Activated T-cell treated with anti-CD3 and anti-CD28 coated beads, Interleukin-2, amount 50 U/mL, for 72 hours (primary cell): ENCODE measurements around the gene CNIH4. TPM values are rescaled to one million over a fixed set of nuclear protein-coding genes. Genes with fewer than 3 reads are reported as not detected.
"Not testable (repeated sequence)": the region's sequence is repeated elsewhere in the genome, so short reads cannot be mapped to it uniquely, and the experiment has no call there.

Experiments
- ATAC-seq, 2 donors: fragments of 150-1000 bp; cut with Tn5 transposase; replicated peaks in 1 of 2; 2 replicates each; pipeline ENCODE4 v1.10.0; 2021; ENCODE audit warnings: moderate library complexity in 2 of 2, mild to moderate bottlenecking in 1 of 2
- DNase-seq, 2 donors: peaks; one replicate each; pipeline ENCODE4 v3.0.0; 2021 to 2022; ENCODE audit warnings: mixed read lengths in 1 of 2
- H3K27ac Mint-ChIP-seq: one replicate; pipeline ENCODE4 v1.8.0; 2022; ENCODE audit warnings: mild to moderate bottlenecking, moderate library complexity, mixed read lengths
- H3K27me3 Mint-ChIP-seq: one replicate; pipeline ENCODE4 v1.8.0; 2022; ENCODE audit warnings: low read depth, mixed read lengths
- H3K36me3 Mint-ChIP-seq, 2 donors: one replicate each; pipeline ENCODE4 v1.8.0; 2022; ENCODE audit warnings: mixed read lengths in 2 of 2, mild to moderate bottlenecking in 1 of 2; ENCODE audit not compliant: insufficient read depth in 2 of 2
- H3K4me1 Mint-ChIP-seq: one replicate; pipeline ENCODE4 v1.8.0; 2022; ENCODE audit warnings: low read depth, mixed read lengths
- H3K4me3 Mint-ChIP-seq, 2 donors: one replicate each; pipeline ENCODE4 v1.8.0; 2022; ENCODE audit warnings: mild to moderate bottlenecking in 2 of 2, mixed read lengths in 2 of 2, moderate library complexity in 2 of 2
- H3K9me3 Mint-ChIP-seq, 2 donors: one replicate each; pipeline ENCODE4 v1.8.0; 2022; ENCODE audit warnings: mixed read lengths in 2 of 2
- total RNA-seq, 2 donors: library from RNA; stranded (reverse); gene quantifications; one replicate each; pipeline ENCODE4 v1.2.3, GENCODE V29; 2022

Gene CNIH4
- total RNA-seq, 2 donors from 2014 or later: 50.3 to 55.3 TPM

DNA sequence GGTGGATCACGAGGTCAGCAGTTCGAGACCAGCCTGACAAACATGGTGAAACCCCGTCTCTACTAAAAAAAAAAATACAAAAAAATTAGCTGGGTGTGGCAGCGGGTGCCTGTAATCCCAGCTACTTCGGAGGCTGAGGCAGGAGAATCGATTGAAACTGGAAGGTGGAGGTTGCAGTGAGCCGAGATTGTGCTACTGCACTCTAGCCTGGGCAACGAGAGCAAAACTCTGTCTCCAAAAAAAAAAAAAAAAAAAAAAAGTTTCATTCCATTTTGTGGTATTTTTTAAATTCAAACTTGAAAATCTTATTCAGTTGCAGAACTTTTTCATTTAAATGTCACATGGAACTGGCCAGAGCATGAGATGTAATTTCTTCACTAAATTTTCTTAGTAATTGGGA, 70.2 kb downstream of the CNIH4 start:
- H3K4me3 Mint-ChIP-seq, ATAC-seq, H3K27me3 Mint-ChIP-seq, DNase-seq, H3K27ac Mint-ChIP-seq, H3K9me3 Mint-ChIP-seq: not testable (repeated sequence)
- Mint-ChIP-seq H3K36me3 (peaks cover 11 to 42% of the 10 kb centered on the region in 2 donors), H3K4me1 (peaks cover 56% of the 10 kb centered on the region)

DNA sequence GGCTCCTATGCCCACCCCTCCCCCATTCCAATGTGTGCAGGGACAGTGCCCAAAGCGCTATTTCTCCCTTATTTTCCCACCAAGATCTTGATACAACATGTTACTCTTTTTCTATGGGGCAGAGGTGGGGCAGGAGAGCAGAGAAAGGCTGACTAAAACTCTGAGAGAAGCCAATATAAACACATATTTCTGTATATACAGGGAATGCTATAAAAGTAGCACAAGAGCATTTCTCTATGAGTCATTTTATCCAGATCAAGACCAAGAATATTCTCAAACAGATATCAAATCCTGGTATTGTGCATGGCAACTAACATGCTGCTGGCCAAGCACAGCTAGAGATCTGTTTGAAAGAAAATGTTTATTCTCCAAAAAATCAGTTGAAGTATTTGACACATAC, 70.7 kb downstream of the CNIH4 start:
- H3K9me3 Mint-ChIP-seq: no peaks in the 10 kb centered on the region
- ATAC-seq (no peak), DNase-seq (no peak)
- no peak overlapping the region for H3K4me3 Mint-ChIP-seq
- H3K27ac Mint-ChIP-seq: no peak overlapping the region
- no peaks in the 10 kb centered on the region for H3K27me3 Mint-ChIP-seq
- peaks cover 61% of the 10 kb centered on the region for H3K4me1 Mint-ChIP-seq
- peaks cover 7 to 37% of the 10 kb centered on the region in 2 donors for H3K36me3 Mint-ChIP-seq

DNA sequence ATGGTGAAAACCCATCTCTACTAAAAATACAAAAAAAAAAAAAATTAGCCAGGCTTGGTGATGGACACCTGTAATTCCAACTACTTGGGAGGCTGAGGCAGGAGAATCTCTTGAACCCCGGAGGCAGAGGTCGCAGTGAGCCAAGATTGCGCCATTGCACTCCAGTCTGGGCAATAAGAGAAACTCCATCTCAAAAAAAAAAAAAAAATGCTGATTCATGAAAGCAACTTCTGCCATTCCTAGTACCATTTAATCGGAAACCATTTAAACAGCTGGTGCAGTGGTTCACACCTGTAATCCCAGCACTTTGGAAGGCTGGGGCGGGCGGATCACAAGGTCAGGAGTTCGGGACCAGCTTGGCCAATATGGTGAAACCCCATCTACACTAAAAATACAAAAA, 72.0 kb downstream of the CNIH4 start:
- not testable (repeated sequence) for ATAC-seq, DNase-seq, H3K27me3 Mint-ChIP-seq, H3K9me3 Mint-ChIP-seq
- H3K36me3 Mint-ChIP-seq: peaks cover 15 to 40% of the 10 kb centered on the region in 2 donors
- H3K27ac Mint-ChIP-seq: peak overlapping the region; percentile 87
- peaks cover 72% of the 10 kb centered on the region for H3K4me1 Mint-ChIP-seq
- H3K4me3 Mint-ChIP-seq: peak overlapping the region in 1 of 2 donors; percentile 49

Other genes with a start within 250 kb of the CNIH4 start
- gene FBXO28, start 242.8 kb upstream of the CNIH4 start, total RNA-seq: 10 to 100 TPM; 19.7 to 23.7 TPM
- gene DEGS1, start 173.6 kb upstream of the CNIH4 start, total RNA-seq: 10 to 100 TPM; 26.0 to 43.1 TPM
- gene NVL, start 26.7 kb upstream of the CNIH4 start, total RNA-seq: 10 to 100 TPM; 39.0 to 51.7 TPM
- gene WDR26, start 77.9 kb downstream of the CNIH4 start, total RNA-seq: 10 to 100 TPM; 82.2 to 92.2 TPM